Measurements from ENCODE around the gene COX6B2. TPM values are rescaled to one million over a fixed set of nuclear protein-coding genes. Genes with fewer than 3 reads are reported as not detected.

The COX6B2 gene
- total RNA-seq, 1 donor from 2014 or later, result 0.72 TPM

DNA sequence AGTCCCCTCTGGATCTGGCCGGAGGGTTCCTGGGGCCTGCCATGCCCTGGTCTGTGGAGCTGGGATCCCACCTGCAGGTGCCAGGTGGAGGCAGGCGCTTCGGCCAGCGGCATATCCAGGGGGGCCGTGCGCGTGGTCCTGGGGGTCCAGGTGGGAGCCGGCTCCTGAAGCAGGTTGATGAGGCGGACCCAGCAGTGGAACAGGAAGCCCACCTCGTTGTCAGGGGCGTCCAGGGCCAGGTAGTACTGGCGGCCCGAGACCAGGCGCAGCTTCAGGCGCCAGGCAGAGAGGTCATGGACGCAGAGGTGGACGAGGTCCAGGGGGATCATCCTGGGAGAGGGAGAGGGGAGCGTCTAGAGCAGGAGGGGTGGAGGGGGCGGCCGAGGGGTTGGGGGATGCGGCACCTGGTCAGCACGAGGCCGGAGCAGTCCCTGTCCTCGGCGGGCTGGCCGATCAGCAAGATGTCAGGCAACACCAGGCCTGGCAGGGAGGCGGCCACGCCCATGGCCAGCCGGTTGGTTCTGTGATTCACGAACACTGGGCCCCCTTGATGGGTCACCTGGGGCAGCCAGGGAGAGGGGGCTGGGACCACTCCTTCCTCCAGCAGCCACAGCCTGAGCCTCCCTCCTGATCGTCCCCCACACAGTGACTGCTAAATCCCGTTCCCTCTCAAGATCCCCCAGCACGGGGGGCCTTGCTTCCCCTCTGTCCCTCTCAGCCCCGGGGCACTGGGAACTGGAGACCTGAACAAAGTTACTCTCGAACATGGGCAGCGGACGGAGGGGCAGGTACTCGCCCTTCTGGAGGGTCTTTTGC, 7.9 kb upstream of the COX6B2 start:
- no peak for DNase-seq

DNA sequence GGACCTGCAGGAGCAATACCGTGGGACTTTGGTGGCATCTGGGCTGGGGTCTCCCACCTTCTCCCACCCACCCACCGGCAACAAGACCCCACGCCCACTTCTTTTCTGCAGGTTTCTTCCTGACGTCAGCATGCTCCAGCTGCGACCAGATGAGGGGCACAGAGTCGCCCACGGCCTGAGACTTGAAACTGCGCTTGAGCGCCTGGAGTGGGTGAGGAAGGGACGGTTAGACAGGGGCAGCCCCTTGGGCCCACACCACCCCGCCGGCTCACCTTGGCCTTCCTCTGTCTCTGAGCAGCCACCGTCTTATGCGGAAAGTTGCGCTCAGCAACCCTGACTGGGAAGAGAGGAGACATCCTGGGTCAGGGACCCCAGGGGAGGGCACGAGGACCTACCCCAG, 6.4 kb upstream of the COX6B2 start:
- DNase-seq, result no peak

DNA sequence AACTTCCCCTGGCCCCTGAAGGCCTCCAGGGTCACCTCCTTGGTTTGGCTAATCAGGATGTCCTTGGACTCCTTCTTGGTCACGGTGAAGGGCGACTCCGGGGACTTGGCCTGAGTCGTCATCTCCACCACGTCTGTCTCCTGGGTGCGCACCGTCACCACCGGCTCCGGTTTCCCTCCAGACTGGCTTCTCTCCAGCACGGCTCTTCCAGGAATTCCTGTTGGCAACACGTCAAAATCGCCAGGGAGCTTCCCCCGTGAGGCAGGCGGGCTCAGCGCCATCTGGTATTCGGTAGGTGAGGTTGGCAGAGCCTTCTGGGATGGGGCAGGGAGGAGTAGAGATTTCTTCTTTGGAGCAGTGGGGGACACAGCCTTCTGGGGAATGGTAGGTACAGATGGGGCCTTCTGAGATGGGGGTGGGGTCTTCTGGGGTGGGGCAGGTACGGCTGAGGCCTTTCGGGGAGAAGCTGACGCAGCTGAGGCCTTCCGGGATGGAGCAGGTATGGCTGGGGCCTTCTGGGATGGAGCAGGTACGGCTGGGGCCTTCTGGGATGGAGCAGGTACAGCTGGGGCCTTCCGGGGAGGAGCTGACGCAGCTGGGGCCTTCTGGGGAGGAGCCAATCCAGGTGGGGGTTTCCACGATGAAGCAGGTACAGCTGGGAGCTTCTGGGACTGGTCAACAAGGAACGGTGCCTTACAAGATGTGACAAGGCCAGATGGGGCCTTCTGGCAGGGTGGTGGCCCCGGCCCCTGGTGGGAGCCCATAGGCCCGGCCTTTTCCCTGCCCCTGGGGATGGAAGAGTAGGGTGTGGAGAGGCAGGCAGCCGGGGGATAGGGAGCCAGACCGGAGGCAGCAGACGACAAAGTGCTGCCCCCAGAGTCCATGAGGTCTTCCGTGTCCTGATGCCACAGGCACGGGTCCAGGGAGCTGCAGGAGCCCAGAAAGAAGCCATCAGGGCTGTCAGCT, 4.7 kb upstream of the COX6B2 start:
- no peak for DNase-seq

DNA sequence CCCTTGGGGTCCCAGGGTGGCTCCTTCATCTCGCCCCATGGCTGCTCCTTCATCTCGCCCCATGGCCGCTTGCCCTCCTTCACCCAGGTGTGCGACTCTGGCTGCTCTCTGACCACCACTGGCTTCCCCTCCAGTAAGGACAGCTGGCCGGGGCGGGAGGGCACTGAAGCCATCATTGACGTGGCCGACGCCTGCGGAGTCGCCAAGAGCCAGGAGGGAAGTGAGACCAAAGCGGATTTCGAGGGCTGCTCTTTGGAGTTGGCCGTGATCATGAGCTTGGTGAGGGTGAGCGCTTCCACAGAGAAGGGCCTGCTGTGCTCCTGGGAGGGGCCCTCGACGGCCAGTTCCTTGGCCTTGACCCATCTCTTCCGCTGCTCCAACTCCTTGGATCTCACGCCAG, 4.0 kb upstream of the COX6B2 start:
- DNase-seq, result no peak

GRCh38 chr19:55355213-55355821, 798 bp upstream of the COX6B2 start:
- peak; percentile 37 for DNase-seq

GRCh38 chr19:55353803-55354697, 469 bp downstream of the COX6B2 start:
- peak; percentile 60 for DNase-seq

DNA sequence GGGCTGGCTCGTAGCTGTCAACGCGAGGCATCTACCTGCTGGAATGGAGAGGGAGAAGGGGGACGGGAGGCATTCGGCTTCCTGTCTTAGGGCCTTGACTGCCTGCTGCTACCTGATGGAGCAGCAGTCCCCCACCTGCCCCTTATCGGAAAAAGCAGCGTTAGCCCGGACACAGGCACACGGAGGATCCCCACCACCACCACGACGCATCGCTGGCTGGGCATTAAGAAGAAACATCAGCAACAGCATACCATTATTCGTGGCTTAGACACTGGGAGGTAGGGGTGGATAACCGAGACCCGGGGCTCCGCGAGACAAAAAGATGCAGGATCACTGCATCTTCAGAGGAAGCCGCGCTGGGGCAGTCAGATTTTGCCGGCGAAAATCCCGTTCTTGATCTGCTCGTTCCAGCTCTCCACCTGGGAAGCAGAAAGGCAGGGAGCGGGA, 1.1 kb downstream of the COX6B2 start:
- no peak for DNase-seq

DNA sequence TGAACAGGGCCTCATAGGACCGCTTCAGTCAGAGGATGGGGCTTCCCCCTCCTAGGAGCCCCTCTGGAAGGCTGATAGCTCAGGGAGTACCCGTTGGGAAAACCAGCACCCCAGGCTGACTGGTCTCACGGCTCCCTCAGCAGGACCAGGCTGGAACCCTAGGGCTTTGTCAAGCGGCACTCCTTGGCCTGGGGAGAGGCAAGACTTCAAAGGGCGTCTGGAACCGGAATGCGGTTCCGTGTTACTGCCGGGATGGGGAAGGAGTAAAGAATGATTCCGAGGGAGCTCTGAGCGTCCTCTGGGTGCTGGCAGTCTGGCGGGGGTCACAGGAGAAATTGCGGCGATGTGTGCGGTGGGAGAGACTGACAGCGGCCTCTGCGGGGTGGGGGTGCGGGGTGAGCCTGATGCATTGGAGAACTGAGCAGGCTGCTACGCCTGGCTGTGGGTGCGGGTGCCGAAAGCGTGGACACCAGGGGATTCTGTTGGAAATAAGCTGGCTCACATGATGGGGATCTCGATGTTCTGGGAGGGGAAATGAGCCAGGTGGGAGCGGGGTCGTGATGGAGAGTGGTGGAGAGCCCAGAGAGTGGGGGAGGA, 1.9 kb downstream of the COX6B2 start:
- no peak for DNase-seq

DNA sequence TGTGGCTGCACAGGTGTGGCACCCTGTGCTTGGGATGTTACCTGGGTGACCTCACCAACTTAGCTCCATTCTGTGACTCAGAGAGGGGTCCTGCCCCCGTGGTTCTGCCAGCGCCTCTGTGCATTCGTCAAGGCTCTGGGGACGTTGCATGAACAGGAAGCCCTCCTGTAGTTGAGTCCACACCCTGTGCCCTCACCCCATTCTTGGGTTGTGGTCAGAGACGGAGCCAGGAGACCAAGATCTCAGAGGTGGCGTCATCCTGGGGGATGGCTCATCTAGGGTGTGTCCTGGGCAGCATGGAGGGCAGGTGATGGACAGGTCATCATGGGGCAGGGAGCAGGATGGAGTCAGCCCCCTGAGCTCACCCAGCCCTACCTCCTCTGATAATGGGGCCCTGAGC, 2.5 kb downstream of the COX6B2 start:
- DNase-seq, result no peak

DNA sequence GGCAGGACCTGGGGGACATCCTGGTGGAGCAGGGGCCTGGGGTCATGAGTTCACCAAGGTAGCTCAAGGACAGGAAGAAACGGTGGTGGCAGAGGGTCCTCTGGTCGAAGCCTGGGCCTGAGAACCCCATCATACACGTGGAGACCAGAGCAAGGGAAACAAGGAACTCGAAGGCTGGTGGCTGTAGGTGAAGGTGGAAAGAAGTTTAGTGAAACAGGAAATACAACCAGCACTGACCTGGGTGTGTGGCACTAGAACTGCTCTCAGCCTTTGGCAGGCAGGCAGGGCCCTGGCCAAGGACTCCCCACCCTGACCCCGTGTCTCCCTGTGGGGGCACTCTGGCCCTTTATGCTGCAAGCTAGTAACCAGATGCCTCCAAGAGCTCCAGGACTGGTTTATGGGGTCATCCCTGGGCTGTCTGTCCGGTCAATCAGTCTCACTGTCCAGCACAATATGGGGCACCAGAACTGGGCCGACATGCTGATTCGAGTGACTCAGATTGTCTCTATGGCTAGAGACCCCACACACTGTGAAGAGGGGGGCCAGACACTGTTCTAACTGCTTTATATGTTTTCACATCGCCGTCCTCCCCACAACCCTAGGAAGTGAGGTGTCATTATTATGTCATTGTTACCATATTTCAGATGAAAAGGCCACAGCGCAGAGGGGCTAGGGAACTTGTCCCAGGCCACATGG, 3.8 kb downstream of the COX6B2 start:
- no peak for DNase-seq

DNA sequence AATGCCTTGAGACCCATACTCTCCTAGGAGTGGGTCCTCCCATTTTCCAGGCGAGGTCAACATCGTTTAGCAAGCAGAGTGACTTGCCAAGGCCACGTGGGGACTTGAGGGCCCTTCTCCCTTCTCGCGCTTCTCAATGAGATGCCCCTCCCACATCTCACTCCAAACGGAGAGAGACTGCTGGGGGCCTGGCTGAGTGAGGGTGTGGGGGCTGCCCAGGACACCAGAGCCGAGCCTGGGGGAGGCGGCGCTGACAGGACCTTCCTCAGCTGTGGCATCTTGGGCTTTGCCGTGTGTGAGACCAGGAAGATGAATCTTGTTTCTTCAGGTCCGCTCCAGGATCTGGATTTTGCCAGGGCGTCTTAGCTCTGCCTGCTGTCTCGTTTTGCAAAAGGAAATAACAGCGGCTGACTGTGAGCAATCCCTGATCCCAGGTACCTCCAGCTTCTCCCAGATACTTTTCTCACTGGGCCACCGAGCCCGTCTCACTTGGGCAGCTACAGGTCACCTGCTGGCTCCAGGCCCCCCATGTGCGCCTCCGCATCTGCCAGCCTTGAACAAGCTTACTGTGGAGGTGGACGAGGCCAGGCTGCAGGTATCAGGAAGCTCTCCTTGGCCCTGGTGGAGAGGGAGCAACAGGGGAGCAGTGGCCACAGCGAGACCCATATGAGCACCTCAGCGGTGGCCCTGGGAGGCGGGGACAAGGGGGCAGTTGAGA, 6.0 kb downstream of the COX6B2 start:
- DNase-seq, result no peak

- no peak for DNase-seq
Measured at GRCh38 chr19:55347442-55348009, 7.0 kb downstream of the COX6B2 start.

DNA sequence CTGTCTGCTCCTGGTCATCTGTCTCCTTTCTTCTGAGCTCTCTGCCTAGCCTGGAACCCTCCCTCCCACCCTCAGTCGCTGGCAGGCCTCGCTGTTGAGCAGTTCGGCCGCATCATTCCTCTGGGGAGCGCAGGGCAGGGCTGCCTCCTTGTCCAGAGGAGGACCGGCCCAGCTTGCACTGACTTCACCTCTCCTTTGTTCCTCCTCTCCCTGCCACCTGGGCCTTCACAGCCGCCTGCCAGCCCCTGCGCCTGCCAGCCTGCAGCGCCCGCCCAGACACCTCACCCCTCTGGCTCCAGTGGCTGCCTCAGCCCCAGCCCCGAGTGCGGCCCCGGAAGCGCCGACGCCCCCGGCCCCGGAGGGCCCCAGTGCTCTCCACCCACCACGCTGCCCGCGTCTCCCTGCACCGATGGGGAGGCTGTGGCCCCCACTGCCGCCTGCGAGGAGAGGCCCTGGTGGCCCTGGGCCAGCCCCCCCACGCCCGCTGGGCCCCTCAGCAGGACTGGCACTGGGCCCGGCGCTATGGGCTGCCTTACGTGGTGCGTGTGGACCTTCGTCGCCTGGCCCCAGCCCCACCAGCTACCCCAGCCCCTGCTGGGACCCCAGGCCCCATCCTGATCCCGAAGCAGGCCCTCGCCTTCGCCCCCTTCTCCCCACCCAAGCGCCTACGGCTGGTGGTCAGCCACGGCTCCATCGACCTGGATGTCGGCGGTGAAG, 7.6 kb downstream of the COX6B2 start:
- DNase-seq, result no peak

GRCh38 chr19:55345818-55346724, 8.4 kb downstream of the COX6B2 start:
- peak; percentile 85 for DNase-seq

DNA sequence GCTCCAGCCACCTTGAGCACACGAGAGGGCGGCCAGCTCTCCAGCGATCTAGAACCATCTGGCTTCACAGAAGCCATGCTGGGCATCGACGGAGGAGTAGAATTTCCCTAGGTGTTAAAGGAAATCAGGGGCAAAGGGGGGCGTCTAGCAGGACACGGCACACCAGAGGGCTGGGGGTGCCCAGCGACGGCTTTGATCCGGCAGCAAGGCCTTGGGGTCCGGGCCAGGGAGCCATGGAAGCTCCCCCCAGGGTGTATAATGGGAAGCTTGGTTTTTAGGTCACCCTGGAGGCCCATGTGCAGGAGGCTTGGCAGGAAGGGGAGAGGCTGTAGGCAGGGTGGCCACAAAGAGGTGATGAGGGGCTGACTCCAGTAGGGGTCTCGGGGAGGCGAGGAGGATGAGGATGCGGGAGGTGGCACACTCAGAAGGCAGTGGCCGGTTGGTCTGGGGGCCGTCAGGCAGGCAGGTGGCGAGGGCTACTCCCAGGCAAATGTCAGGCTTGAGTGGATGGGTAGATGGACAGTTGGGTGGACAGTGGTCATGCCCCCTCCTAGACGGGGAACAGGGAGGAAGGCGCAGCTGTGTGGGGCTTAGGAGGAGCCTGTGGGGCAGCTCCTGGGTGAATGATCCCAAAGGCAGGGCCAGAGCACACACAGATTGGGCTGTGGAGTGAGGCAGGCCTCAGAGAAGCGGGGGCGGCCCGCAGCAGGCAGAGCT, 9.3 kb downstream of the COX6B2 start:
- no peak for DNase-seq

- DNase-seq, result peak; percentile 94
Measured at GRCh38 chr19:55344444-55344843, 10.1 kb downstream of the COX6B2 start.

Data from tongue (tissue), 2 donors.